AG04449 (cell line): ENCODE measurements around the gene RPL9.

Experiments used
- CTCF ChIA-PET: fragments of 350-600 bp; formaldehyde crosslinking; extraction: SDS; loops from one replicate; lab custom pipeline; 2021; ENCODE audit warnings: antibody characterized with exemption; lab: Yijun Ruan, JAX
- POLR2A ChIA-PET: fragments of 400-600, 350-600 bp; formaldehyde crosslinking; extraction: SDS; loops from one replicate; lab custom pipeline; 2020; ENCODE audit warnings: antibody characterized with exemption, inconsistent platforms; lab: Yijun Ruan, JAX
- DNase-seq: peaks from one replicate; pipeline ENCODE4 v3.0.0-alpha.2; 2010; ENCODE audit warnings: low read depth, low spot score
- H3K4me3 ChIP-seq: 2 replicates; pipeline ENCODE4 v1.5.1; 2011; ENCODE audit warnings: low read depth, mild to moderate bottlenecking, control low read depth, low read length
- CTCF ChIP-seq: IDR thresholded peaks from one replicate; pipeline ENCODE4 v1.5.1; 2011; ENCODE audit warnings: mild to moderate bottlenecking, moderate library complexity, low read length, control low read depth, inconsistent platforms; ENCODE audit not compliant: insufficient read depth; ENCODE audit errors: missing control alignments

Gene RPL9

DNA sequence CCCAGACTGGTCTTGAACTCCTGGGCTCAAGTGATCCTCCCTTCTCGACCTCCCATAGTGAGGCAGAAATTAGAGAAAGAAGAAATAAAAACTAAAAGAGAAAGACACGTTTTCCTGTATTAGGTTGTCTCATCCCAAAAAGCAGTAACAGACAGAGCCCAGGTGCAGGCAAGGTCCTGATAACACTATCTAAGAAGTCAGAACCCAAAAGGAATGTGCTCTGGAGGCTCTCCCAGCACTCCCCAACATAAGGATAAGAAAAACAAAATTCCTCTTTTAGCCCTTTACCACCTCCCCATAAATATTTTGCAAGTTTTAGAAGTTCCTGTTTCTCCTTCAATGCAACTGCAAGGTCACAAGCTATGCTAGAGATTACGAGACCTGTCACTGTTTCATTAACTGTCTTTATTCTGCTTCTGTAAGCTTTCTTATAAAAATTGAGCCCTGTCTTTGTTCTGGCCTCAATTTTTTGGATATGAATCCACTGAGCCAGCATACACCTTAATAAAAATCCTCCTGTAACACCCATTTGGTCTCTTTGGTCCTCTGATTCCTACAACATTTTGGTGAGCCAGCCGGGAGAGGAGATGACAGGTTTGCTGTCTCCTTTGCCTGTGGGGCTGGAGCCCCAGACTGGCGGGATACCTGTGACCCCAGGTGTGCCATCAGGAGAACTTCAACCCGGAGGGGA is 26.0 kb upstream of the RPL9 start:
- no peak for DNase-seq
- no peak overlapping the region for H3K4me3 ChIP-seq
- ChIA-PET POLR2A (no interaction called here), CTCF (interaction anchor here (2.1 kb wide), 1 partner anchor 15 kb away, joined by 6 read pairs; no protein-coding TSS in a partner anchor)
- TF ChIP-seq CTCF: no peak

DNA sequence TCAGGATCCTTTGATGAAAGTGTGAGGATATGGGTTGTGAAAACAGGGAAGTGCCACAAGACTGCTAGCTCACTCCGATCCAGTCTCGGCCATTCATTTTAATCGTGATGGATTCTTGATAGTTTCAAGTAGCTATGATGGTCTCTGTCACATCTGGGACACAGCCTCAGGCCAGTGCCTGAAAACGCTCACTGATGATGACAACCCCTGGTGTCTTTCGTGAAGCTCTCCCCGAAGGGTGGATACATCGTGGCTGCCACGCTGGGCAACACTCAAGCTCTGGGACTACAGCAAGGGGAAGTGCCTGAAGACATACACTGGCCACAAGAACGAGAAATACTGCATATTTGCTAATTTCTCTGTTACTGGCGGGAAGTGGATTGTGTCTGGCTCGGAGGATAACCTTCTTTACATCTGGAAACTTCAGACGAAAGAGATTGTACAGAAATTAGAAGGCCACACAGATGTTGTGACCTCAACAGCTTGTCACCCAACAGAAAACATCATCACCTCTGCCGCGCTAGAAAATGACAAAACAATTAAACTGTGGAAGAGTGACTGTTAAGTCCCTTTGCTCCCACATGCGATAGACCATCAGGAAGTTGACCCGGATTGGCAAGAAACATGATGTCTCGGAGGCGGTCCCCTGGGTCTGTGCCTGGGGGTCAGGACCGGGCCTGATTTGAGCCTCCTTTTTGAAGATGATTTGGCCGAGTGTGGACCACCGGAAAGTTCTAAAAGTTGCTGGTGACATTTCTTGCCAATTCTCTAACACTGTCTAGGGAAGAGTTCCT is 22.4 kb upstream of the RPL9 start:
- POLR2A ChIA-PET: interaction anchor here (1.1 kb wide), 1 partner anchor 217 kb away, joined by 3 read pairs; the partner anchor contains the start of gene UBE2K
- no peak overlapping the region for H3K4me3 ChIP-seq
- DNase-seq: no peak
- CTCF ChIA-PET: interaction anchor here (1.3 to 3.3 kb wide), 2 partner anchors 12 to 497 kb away, joined by 4 to 14 read pairs; no protein-coding TSS in a partner anchor
- no peak for TF ChIP-seq CTCF

- CTCF ChIA-PET: interaction anchor here (1.3 to 3.3 kb wide), 2 partner anchors 11 to 498 kb away, joined by 4 to 14 read pairs; no protein-coding TSS in a partner anchor
Measured at GRCh38 chr4:39480251-39480650, 21.5 kb upstream of the RPL9 start.

DNA sequence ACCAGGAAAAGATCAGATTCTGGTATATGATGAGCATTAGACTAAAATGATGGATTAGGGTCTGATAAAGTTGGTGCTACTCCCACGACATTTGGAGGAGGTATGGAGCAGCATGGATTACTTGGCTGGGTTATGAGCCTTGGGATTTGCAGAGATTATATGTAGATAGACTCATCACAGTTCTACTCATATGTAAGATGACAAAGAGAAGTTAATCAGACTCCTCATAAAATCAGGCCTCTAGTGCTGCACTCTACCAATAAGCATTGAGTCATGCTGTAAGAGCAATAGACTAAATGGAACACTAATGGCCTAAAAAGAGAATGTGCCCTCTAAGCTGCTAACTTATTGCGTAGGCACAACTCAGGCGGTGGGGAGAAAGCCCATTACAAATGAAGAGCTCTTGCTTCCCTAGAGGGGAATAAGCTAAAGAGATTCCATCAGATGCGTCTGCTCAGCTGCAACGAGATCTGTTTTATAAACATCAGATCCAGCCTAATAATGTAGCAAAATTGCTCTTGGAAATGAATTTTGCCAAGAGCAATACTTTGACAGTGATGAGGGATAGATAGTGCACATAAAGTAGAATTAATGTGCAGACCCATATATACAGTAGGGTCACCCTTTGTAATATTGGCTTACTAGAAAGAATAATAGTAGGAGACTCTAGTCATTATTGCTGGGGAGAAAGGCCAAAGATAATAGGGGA is 17.6 kb upstream of the RPL9 start:
- CTCF ChIA-PET: interaction anchor here (0.9 to 2.1 kb wide), 4 partner anchors 19 to 502 kb away, joined by 3 to 6 read pairs (median 4); partner anchors contain the start of gene SMIM14
- POLR2A ChIA-PET: interaction anchor here (1.2 kb wide), 1 partner anchor 51 kb away, joined by 7 read pairs; the partner anchor contains the start of gene UGDH

More at GRCh38 chr4:39480251-39480650, 21.5 kb upstream of the RPL9 start:
- no peak overlapping the region for H3K4me3 ChIP-seq
- no peak for TF ChIP-seq CTCF
- no peak for DNase-seq
- POLR2A ChIA-PET: no interaction called here

DNA sequence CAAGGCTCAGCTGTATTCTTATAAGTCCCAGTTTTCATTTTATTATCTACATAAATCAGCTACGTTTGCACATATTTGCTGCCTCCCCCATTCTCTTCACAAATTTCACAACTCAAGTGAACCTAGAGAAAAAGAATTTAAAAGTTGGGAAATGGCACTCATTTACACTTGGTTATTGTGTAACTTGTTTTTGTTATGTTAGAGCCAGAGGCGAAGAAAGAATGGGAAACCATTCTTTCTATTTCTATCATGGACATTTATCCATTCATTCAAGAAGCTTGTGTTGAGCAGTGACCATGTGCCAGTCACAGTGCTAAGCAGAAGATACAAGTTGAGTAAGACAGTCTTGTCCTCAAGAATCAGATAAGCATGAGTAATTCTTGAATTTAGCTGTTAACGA is 13.7 kb upstream of the RPL9 start:
- no peak for DNase-seq
- H3K4me3 ChIP-seq: no peak overlapping the region
- TF ChIP-seq CTCF: no peak
- CTCF ChIA-PET: interaction anchor here (1.0 to 2.4 kb wide), 4 partner anchors 27 to 506 kb away, joined by 4 to 8 read pairs (median 5); partner anchors contain the start of gene PDS5A
- POLR2A ChIA-PET: no interaction called here

More for the DNA sequence above, 17.6 kb upstream of the RPL9 start:
- no peak for DNase-seq
- no peak overlapping the region for H3K4me3 ChIP-seq
- no peak for TF ChIP-seq CTCF
